Lung microvascular endothelial cell (primary cell): ENCODE data around the gene CEACAM8. TPM values are rescaled to one million over a fixed set of nuclear protein-coding genes. Genes with fewer than 3 reads are reported as not detected.
"Not testable (repeated sequence)": the region's sequence is repeated elsewhere in the genome, so short reads cannot be mapped to it uniquely, and the experiment has no call there.

Experiments used
- DNase-seq, 2 donors: peaks; one replicate each; pipeline versions ENCODE4 v3.0.0 to v3.0.0-alpha.2; 2010; ENCODE audit warnings: low read depth in 2 of 2
- total RNA-seq: library from RNA; depleted of rRNA; stranded (reverse); fragments of >200 nt; gene quantifications from 2 replicates; pipeline ENCODE4 v1.2.1, GENCODE V29; 2014

The CEACAM8 gene
- total RNA-seq, 1 donor from 2014 or later = not detected

DNA sequence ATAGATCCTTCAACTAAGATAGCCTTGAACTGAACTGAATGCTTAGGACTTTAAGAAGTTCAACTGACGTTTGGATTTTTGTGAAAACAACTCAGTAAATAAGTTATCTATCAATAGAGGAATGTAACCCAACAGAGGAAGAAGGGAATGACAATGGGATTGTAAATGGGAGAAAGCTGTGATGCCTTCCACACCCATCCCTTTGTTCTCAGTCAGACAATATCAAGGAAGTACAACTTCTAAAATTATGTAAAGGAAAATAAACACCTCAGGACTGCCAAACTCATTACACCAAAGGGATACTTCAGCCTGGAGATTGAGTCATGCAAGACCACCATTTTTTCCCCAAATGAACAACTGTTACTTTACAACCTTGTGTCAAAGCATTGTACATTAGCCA lies 21.1 kb downstream of the CEACAM8 start:
- no peak for DNase-seq

DNA sequence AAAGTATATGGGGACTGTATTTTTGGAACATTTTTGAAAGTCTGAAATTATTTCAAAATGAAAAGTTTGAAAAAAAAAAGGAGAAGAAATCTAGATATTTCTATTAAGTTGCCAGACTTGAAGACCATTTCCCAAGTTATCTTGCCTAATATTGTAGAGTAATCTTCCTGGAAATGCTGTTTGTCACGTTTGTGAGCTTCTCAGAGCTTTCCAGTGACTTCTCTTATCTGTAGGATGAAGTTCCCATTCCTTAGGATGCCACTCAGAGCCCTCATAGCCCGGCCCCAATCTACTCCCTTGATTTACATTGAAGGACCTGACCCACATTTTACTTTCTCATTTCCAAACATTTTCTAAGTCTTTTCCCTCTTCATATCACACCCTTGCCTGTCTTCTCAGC lies 23.6 kb downstream of the CEACAM8 start:
- no peak for DNase-seq

DNA sequence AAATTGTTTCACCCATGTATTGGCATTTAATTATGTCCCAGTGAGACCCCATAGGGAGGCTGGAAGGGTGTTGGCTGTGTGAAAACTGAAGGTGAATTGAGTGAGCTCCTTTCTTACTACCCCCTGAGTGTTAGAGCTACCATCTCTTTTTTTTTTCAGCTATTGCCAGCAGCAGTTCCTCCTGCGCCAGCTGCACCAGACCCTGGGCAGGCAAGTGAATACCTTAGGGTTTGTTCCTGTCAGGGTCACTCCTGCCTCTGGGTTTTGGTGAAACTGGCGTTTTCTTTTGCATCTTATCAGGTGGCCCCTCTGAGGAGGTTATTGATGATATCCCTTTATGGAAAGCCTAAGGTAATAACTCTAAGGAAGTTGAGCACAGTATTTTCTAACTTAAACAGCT lies 25.5 kb downstream of the CEACAM8 start:
- no peak for DNase-seq

DNA sequence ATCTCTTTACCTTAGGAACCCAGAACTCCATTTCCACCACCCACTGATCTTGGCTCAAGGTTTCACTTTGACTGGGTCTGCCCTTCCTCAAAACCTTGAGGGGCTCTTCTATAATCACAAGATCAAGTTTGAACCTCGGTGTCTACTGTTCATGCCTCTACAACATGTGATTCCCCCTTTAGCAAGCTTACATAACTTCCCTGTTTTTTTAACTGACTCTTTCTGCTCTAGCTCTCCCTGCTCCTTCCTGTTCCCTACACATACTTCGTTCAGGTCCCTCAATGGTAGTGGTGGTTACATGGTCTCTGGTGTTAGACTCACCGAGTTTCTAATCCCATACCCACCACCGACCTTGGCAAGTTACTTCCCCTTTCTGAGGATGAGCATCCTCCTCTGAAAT lies 26.7 kb downstream of the CEACAM8 start:
- no peak for DNase-seq

DNA sequence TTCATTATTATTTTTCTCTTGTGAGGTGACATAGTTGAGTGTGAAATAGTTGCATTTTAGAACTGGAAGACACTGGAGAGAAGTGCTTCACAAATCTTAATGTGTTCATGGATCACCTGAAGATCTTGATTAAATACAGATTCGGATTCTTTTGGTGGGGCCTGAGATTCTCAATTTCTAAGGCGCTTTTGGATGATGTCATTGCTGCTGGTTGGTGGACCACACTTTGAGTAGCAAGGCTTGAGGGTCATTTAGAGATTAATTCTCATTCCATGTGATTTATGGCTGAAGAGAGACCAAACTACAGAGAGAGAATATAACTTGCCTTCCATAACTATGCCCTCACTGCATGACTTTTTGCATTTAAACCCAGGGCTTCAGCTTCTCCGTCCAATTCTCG lies 27.2 kb downstream of the CEACAM8 start:
- DNase-seq = no peak

DNA sequence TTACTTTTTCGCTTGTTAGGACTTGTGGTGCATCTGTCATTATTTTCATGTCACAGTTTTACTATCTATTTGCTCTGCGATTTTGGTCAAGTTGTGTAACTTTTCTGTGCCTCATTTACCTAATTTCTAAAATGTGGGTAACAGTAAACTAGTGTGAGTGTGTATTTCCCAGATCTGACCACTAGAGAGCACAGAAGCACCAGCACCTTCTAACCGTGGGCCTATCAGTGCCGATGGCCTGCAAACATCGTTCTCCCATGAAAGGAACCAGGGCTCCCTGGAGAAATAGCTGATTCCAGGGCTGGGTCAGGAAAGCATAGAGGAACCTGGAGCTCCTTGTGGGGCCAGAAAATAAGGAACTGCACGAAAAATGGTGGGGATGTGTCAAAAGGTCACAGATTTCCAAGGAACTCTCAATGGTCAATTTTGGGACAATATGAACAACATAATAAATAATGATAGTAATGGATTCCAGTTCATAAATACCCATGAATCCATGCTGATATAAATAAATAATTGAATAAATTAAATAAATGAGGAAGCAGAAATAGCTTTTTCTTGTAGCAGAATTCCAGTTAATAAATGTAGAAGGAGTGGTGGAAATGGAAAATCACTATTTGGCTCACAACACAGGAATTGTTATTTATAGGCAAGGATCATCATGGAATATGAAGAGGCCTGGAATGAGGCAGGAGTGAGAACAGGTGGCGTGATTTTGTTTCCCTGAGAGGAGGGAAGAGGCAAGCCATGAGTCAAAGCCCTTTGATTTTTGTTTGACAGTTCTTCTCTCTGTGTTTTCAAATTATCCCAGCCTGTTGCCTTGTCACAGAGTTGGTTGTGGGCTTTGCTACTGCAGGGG lies 31.1 kb downstream of the CEACAM8 start:
- DNase-seq = peak; percentile 56 to 83

DNA sequence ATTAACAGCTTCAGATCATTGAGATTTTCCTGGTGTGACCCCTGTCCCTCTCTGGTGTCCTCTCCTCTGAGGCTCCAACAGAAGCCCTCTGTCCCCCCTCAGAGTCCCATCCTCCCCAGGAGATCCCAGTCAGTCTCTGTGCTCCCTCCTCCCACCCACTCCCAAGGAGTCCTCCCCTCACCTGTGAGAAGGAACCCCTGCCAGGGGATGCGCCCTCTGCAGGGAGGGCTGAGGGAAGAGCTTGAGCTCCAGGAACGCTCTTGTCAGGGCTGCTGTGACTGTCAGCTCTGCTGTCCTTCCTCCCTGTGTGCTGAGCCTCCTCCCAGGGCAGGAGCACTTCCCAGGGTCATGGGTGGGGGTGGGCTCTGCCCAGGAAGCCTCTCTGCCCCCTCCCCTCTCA lies 33.2 kb downstream of the CEACAM8 start:
- no peak for DNase-seq

DNA sequence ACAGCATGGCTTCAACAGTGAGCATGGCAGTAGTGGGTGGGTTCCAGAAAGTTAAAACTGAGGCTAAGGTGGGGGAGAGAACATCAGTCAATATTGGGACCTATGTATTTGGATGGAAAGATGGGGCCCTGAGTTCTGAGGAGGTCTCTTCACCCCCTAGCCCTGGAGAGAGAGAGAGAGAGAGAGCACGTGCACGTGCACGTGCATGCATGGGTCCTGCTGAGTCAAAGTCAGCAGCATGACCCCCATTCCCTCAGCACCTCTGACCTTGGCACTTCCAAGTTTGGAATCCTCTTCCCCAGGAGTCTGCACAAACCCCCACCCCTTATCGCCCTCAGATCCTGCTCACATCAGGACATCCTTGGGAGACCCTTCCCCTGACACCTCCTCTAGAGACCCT lies 34.0 kb downstream of the CEACAM8 start:
- DNase-seq = no peak

DNA sequence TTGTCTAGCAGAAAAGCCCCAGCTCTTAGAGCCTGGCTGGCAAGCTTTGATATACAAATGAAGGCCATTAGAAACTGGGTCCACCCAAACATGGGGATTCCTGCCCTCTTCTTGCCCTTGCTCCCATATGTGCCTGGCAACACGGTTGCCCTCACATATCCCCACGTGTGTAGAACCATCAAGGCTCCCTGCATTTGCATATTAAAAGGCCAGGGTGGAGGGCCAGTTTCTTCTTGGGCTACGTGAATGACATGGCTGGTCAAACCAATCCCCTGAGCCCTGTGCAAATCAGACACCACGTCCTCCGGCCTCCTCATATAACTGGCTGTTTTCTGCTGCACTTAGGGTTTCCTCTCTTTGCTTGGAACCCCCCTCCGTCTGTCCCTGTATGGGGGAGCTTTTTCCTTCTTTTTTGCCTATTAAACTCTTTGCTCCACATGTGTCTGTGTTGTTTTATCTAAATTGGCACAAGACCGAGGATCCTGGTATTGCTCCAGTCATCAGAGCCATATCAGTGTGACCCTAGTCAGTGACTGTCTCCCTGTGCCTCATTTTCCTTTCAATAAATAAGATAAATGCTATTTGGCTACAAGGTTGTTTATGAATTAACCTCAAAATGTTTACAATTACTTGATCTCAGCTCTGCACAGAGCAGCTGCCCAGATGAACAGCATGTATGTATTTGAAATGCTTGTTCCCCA lies 36.1 kb downstream of the CEACAM8 start:
- DNase-seq = no peak

DNA sequence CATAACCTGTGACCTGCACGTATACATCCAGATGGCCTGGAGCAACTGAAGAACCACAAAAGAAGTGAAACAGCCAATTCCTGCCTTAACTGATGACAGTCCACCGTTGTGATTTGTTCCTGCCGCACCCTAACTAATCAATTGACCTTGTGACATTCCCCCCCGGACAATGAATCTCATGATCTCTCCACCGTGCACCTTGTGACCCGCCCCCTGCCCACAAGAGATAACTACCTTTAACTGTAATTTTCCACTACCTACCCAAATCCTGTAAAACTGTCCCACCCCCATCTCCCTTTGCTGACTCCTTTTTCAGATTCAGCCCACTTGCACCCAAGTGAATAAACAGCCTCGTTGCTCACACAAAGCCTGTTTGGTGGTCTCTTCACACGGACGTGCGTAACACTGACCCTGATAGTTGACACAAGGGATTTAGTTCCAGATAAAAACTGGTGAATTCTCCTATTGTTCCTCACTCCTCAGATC lies 37.3 kb downstream of the CEACAM8 start:
- not testable (repeated sequence) for DNase-seq

DNA sequence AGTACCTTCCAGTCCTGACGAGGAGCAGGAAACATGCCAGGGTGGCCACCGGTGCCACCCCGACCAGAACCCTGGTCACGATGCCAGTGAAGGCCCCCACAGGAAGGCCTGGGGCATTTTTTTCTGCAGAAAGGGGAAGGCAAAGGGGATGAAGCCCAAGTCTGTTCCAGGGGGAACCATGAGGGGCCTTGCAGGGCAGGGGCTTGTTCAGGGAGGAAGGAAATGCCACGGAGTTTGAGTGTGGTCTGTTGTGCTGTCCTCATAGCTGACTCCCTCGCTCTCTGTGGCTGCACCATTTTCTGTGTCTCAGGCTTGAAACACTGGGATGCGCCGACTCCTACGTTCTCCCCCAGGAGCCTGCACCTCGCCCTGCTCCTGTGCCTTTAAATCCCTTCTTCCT lies 38.9 kb downstream of the CEACAM8 start:
- DNase-seq = no peak

DNA sequence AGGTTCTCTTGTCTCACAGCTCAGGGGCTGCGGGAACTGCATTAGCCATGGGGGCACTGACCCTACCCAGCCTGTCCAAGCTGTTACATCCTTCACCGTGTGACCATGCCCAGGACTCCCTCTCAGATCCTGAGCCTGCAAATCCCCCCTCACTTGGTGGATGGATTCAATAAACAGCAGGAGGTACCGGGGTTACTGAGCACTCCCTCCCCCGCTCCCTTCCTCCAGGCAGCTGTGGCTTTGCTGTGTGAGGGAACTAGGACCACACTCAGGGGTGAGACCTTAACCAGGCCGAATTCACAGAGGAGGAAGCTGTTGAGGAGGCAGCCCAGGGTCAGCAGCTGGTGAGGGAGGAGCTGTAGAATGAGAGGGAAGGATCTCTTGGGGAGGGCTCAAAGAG lies 39.4 kb downstream of the CEACAM8 start:
- DNase-seq = no peak

DNA sequence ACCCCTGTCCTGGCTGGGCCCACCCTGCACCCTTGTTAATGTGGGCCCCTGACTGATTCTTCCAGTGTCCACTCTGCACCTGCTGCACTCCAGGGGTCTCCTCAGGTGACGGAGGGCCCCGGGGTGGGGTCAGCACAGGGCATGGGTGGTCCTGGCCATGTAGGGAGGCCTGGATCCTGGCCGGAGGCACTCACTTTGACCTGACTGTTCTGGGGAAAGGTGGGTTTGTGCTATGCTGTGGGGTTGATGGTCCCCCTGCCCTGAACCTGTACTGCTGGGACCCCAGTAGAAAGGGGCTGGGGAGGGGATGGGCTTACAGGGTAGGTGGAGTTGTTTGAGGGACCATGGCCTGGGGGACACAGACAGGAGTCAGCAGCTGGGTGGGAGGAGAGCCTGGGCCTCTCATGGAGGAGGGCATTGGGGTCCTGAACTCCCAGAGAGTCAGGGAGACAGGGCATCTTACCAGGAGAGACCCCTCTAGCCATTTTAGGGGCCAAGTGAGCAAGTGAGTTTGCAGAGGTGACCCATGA lies 40.6 kb downstream of the CEACAM8 start:
- DNase-seq = no peak

DNA sequence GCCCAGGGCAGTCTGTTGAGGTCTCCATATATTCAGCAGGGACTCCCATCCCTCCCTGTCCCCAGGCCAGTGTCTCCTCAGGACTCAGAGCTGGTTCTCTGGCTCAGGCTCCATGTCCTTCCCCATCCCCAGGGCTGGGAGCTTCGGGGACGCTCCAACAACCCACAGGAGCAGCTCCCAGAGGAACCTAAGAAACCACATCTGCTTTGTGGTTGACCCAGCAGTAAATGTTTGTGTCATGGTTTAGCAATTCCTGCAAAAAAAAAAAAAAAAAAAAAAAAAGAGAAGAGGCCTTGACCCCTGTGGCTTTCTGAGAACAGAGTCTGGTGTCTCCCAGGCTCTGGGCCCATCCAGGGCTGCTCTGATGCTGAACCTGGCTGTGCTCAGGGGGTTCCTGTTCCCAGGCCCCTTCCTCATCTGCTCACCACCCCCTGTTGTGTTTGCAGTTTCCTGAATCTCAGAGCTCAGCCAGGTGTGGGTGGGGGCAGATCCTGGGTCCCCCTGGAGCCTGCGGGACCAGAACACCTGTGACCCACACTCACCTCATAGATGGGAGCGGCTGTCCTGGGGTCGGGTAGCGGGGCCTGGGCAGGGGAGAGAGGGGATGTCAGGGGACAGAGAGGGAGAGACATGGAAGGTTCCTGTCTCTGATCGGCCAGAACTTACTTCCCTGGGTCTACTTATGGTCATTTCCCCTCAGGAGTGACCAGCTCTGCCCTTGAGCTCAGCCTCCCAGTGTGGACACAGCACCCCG lies 41.3 kb downstream of the CEACAM8 start:
- peak in 1 of 2 donors; percentile 10 for DNase-seq

DNA sequence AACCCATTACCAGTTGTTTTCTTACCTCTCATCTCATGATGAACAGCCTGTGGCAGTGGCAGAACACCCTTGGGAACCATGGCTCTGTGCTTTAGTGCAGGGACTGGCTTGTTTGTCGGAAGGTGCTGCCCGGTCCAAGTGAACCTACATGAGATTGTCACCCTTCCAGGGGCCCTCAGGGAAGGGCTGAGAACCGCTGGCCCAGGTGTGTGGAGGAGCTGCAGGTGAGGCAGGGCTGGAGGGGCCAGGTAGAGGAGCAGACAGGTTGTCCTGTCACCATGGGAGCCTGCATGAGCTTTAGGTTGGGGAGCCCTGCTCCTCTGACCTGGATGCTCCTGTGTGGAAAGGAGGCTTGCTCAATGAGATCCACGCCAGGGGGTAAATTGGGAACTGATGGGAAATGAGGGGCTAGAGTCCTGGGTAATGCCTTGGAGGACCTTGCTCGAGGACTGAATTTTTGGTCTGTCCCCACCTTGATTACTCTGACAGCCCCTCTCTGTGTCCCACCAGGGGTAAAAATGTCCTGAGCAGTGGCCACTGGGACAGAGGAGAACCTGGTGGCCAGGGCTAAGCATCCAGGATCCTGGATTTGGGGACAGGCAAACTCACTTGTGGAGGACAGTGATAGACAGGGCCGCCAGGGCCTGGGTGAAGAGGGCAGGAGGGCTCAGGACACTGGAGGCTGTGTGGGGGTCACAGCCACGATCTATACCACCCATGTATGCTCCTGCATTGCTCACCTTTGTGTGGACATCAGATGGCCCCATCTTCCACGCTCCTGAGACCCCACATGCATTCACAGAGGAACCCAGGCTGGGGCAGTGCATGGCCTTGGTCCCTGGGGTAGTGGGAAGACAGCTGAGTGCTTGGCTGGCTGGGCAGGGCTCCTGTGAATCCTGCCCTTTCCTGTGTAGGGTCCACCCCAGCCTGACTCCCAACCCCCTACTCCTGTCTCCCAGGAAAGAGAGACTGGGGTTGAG lies 42.3 kb downstream of the CEACAM8 start:
- no peak for DNase-seq

DNA sequence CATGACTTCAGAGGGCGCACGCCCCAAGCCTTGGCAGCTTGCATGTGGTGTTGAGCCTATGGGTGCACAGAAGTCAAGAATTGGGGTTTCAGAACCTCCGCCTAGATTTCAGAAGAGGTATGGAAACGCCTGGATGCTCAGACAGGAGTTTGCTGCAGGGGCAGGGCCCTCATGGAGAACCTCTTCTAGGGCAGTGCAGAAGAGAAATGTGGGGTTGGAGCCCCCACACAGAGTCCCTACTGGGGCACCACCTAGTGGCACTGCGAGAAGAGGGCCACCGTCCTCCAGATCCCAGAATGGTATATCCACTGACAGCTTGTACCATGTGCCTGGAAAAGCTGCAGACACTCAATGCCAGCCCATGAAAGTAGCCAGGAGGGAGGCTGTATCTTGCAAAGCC lies 44.2 kb downstream of the CEACAM8 start:
- DNase-seq = not testable (repeated sequence)

DNA sequence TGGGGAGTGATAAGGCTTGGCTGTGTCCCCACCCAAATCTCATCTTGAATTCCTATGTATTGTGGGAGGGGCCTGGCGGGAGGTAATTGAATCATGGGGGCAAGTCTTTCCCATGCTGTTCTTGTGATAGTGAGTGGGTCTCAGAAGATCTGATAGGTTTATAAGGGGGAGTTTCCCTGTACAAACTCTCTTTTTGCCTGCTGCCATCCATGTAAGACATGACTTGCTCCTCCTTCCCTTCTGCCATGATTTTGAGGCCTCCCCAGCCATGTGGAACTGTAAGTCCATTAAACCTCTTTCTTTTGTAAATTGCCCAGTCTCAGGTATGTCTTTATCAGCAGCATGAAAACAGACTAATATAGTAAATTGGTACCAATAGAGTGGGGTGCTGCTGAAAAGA lies 45.7 kb downstream of the CEACAM8 start:
- DNase-seq = not testable (repeated sequence)

DNA sequence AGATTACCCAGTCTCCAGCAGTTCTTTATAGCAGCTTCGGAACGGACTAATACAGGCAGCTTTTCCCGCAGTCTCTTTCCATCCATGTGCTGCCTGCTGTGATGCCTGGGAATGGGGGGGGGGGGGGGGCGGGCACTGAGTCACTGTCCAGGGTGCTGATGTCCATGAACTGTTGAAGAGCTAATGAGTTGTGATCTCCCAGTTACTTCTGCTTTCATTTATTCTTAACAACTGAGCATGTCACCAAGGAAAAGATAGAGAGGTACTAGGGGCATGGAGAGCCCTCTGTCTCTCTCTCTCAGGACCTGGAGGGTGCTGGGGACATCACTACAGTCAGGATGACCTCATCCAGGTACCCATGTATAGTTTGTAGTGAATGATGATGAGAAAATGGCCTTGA lies 46.2 kb downstream of the CEACAM8 start:
- no peak for DNase-seq

DNA sequence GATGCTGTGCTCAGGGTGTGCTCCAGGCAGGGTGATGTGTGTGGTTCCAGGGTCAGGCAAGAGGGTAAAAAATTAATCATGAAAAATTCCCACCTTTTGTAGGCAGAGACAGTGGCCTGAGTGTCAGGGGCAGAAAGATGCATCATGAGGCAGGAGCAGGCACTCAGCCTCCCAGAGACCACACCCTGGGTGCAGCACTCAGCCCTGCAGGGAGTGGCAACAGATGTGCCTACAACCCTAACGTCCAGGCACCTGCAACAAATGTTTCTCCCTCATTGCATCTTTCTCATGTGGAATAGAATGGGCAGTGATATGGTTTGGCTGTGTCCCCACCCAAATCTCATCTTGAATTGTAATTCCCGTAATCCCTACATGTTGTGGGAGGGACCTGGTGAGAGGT lies 46.8 kb downstream of the CEACAM8 start:
- DNase-seq = no peak

DNA sequence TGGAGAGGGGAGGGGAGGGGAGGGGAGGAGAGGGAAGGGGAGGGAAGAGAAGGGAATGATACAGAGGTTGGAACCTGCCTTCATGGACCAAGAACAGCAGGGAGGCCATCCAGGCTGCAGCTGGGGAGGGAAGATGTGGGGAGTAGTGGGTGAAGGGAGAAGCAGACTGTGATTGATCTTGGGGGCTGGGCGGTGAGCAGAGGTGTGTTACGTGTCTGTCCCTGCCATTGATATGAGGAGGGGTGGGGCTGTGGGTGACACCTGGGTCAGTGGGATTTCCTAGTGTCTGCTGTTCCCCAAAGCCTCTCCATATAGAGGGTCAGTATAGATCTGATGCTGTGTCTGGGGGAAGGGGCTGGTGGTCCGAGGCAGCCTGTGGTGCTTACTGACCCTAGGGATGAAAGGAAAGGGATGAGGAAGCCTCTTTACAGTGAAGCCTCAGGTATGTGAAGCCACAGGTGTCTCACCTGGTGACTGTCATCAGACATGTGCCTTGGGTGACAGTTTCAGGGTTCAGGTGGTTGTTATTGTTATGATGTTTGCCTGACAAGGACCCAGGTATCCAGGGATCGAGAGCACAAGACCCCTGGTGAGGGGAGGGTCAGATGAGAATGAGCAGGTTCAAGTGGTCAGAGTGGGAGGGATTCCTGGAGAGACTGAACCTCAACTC lies 47.8 kb downstream of the CEACAM8 start:
- no peak for DNase-seq
